ENCODE results near the gene NHERF2. TPM values are rescaled to one million over a fixed set of nuclear protein-coding genes. Genes with fewer than 3 reads are reported as not detected.
A peak's percentile ranks its signal among the peaks of the same experiment; 100 is the strongest.

The NHERF2 gene
- total RNA-seq, 4 donors from 2014 or later: 45.3 to 130 (median 88.3) TPM

DNA sequence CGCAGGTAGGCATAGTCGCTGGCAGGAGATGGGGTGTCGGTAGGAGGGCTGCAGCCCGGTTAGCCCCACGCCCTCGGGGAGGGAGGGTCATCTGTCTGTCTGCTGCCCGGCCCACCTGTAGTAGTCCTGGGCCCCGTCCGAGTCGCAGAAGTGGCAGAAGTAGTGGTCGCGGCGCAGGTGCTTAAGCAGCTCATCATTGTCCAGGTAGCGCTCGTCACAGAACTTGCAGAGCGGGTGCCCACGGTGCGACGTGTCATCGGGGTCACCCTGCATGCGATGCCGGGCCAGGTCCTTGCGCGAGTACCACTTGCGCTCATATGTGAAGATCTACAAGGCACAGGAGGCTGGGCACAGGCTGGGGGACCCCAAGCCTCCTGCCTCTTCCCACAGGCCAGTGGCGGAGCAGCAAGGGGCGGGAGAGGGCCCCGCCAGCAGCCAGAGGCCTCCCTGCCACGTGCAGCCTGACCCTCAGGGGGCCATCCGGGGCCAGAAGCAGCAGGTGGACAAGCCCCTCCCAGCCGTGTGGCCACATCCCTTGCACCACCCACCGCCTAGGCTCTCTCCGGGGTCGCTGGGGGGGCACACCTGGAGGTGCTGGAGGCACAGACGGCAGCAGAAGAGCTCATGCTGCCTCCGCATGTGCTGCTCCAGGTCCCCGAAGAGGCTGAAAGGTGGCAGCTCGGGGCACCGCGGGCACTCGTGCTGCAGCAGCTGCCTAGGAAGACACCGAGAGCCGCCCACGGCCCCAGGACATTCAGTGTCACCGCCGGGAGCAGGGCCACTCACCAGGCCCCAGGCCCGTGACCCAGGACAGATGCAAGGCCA is 24.1 kb upstream of the NHERF2 start:
- no peaks in the 10 kb centered on the region for H3K9me3 ChIP-seq
- no peak overlapping the region for H3K27ac ChIP-seq (replicated peaks in 1 of 4)
- no peak for DNase-seq (ENCODE audit: extremely low spot score)
- peaks cover 58 to 66% (median 63%) of the 10 kb centered on the region in 4 donors for H3K36me3 ChIP-seq
- peaks cover 40 to 51% (median 48%) of the 10 kb centered on the region in 4 donors for H3K4me1 ChIP-seq
- intact Hi-C loops (cut with DNase I): no loop called here
- WGBS: 92% methylated on average over 10 of the region's 47 CpGs
- no peak for TF ChIP-seq POLR2AphosphoS5 (IDR thresholded peaks at IDR 0.05)
- TF ChIP-seq, protein P1, sequence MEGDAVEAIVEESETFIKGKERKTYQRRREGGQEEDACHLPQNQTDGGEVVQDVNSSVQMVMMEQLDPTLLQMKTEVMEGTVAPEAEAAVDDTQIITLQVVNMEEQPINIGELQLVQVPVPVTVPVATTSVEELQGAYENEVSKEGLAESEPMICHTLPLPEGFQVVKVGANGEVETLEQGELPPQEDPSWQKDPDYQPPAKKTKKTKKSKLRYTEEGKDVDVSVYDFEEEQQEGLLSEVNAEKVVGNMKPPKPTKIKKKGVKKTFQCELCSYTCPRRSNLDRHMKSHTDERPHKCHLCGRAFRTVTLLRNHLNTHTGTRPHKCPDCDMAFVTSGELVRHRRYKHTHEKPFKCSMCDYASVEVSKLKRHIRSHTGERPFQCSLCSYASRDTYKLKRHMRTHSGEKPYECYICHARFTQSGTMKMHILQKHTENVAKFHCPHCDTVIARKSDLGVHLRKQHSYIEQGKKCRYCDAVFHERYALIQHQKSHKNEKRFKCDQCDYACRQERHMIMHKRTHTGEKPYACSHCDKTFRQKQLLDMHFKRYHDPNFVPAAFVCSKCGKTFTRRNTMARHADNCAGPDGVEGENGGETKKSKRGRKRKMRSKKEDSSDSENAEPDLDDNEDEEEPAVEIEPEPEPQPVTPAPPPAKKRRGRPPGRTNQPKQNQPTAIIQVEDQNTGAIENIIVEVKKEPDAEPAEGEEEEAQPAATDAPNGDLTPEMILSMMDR (IDR thresholded peaks at IDR 0.05): no peak
- no peak for TF ChIP-seq EP300 (IDR thresholded peaks at IDR 0.05)
- TF ChIP-seq POLR2A (IDR thresholded peaks at IDR 0.05; ENCODE audit: low read depth): no peak
- H3K27me3 ChIP-seq: no peaks in the 10 kb centered on the region
- no peak overlapping the region for H3K4me3 ChIP-seq

DNA sequence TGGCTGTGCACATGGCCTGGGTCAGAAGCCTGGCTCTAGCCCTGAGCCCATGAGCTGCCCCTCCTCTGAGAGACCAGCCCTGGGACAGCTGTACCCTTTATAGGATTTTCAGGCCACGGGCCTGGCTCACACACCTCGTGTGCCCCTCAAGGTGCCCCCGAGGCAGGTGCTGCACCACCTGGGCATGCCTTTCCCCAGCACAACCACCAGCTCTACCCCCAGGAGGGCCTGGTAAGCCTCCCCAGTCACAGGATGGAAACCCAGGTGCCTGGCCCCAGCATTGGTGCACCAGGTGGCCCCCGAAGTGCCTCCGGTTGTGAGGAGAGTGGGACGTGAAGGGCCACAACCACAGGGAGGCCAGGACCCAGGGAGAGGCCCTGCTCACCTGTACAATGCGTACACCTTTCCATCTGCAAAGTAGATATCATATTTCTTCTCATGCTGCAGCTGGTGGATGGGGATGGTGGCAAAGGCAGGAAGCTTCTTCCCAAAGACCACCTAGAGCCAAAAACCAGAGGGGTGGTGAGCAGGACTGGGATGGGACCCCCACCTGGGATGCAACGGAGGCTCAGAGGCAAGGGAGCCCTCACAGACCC is 23.4 kb upstream of the NHERF2 start:
- Histone ChIP-seq H3K27ac (replicated peaks in 1 of 4) (no peak overlapping the region), H3K36me3 (peaks cover 51 to 60% (median 58%) of the 10 kb centered on the region in 4 donors), H3K4me1 (peaks cover 48 to 53% (median 51%) of the 10 kb centered on the region in 4 donors), H3K4me3 (no peak overlapping the region), H3K9me3 (no peaks in the 10 kb centered on the region), H3K27me3 (no peaks in the 10 kb centered on the region)
- intact Hi-C loops (cut with DNase I): no loop called here
- no peak for DNase-seq (ENCODE audit: extremely low spot score)
- TF ChIP-seq POLR2AphosphoS5 (IDR thresholded peaks at IDR 0.05) (no peak), EP300 (IDR thresholded peaks at IDR 0.05) (no peak), POLR2A (IDR thresholded peaks at IDR 0.05; ENCODE audit: low read depth) (no peak)
- TF ChIP-seq, protein P1 (IDR thresholded peaks at IDR 0.05): no peak
- WGBS: 50% methylated on average over 1 of the region's 8 CpGs

DNA sequence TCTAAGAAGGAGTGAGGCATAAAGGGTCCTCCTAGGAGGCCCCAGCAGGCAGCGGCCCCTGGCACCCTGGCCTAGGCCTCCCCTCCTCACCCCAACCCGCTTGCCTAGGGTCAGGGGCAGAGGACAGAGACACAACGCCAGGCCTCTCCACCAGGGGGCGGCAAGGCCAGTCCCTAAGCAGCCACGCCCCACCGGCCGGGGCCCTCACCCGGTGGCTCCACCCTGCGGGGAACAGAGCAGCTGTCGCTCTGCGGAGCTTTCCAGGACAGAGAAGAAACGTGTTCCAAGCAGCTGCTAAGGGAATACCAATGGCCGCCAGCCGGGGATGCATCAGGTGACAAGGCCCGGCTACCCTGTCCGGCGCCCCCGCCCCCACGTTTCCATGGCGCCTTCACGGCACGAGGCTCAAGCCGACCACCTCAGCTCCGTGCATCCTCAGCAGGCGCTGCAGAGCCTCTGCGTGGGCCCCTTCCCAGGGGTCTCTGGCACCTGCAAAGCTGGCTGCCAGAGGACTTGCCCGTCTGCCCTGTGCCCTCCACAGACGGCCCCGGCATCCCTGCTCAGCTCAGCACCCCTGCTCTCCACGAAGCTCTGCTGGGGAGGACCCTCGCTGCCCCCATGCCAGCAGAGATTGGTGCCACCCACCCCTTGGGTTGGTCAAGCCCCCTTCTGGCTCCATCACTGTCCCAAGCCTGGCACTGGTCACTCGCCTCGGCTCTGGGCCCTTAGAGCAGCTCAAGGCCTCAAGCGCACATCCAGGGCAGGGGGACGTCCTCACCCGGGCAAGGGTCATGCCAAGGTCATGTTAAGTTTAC is 22.7 kb upstream of the NHERF2 start:
- WGBS: 41% methylated on average over 14 of the region's 36 CpGs
- Histone ChIP-seq H3K9me3 (no peaks in the 10 kb centered on the region), H3K27me3 (no peaks in the 10 kb centered on the region), H3K4me3 (peak overlapping the region in 3 of 4 donors; percentile 5 to 23 (median 21)), H3K36me3 (peaks cover 44 to 53% (median 51%) of the 10 kb centered on the region in 4 donors), H3K4me1 (peaks cover 54 to 59% (median 58%) of the 10 kb centered on the region in 4 donors), H3K27ac (replicated peaks in 1 of 4) (no peak overlapping the region)
- intact Hi-C loops (cut with DNase I): no loop called here
- TF ChIP-seq POLR2AphosphoS5 (IDR thresholded peaks at IDR 0.05) (peak in 1 of 2 donors; percentile 70), EP300 (IDR thresholded peaks at IDR 0.05) (no peak), POLR2A (IDR thresholded peaks at IDR 0.05; ENCODE audit: low read depth) (no peak)
- TF ChIP-seq, protein P1 (IDR thresholded peaks at IDR 0.05): peak; percentile 78 to 93 (median 85)
- DNase-seq (ENCODE audit: extremely low spot score): peak; percentile 94

DNA sequence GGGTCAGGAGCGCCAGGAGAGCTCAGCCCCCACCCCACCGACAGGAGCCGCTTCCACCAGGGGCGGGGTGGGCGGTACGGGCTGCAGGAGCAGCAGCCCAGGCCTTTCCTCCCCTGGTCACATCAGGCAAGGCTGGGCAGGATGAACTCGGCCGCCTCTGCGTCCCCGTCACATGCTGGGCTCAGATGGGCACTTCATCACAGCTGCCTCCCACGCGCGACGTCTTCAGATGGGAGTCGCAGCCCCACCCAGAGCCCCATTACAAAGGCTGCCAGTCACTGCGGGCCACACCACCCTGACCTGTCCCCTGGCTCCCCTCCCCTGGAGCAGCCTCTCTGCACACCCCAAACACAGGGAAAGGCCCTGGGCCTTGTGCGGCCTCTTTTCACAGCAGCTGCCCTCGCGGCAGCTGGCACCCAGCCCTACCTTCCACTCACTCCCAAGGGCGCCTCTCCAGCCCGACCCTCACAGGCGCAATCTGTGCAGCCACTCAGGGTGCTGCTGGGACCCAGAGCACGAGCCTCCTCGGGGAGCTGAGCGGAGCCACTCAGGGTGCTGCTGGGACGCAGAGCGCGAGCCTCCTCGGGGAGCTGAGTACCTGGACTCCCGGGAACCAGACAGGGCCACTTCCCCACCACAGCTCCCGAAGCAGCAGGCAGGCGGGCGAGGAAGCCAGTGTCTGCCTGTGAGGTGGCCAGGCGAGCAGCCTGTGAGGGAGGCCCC is 21.7 kb upstream of the NHERF2 start:
- intact Hi-C loops (cut with DNase I): no loop called here
- no peak for DNase-seq (ENCODE audit: extremely low spot score)
- 84% methylated on average over 16 of the region's 34 CpGs for WGBS
- H3K9me3 ChIP-seq: no peaks in the 10 kb centered on the region
- peaks cover 35 to 43% (median 41%) of the 10 kb centered on the region in 4 donors for H3K36me3 ChIP-seq
- H3K4me1 ChIP-seq: peaks cover 54 to 62% (median 60%) of the 10 kb centered on the region in 4 donors
- H3K27ac ChIP-seq (replicated peaks in 1 of 4): no peak overlapping the region
- no peaks in the 10 kb centered on the region for H3K27me3 ChIP-seq
- H3K4me3 ChIP-seq: no peak overlapping the region
- no peak for TF ChIP-seq EP300 (IDR thresholded peaks at IDR 0.05)
- TF ChIP-seq, protein P1 (IDR thresholded peaks at IDR 0.05): no peak
- TF ChIP-seq POLR2A (IDR thresholded peaks at IDR 0.05; ENCODE audit: low read depth): no peak

All from esophagus muscularis mucosa (tissue), 4 donors.